ENCODE measurements around the gene PRG3.

DNA sequence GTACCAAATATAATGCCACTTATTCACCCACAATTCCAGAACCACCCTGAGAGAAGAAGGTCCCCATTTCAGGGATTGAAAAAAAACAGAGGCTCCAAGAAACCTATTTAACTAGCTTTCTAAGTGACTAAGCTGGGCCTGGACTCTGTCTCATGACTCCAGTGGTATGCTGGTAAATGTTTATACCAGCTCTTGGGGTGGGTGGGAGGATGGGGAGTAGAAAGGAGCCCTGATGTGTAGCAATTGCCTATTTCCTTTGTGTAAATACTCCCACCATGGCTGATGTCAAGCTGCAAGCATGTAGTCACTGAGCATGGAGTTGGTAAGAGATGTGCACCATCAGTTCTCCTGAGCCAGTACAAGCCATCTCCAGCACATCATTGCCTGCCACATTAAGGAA is 2.8 kb downstream of the PRG3 start:
- TF ChIP-seq, protein P1, sequence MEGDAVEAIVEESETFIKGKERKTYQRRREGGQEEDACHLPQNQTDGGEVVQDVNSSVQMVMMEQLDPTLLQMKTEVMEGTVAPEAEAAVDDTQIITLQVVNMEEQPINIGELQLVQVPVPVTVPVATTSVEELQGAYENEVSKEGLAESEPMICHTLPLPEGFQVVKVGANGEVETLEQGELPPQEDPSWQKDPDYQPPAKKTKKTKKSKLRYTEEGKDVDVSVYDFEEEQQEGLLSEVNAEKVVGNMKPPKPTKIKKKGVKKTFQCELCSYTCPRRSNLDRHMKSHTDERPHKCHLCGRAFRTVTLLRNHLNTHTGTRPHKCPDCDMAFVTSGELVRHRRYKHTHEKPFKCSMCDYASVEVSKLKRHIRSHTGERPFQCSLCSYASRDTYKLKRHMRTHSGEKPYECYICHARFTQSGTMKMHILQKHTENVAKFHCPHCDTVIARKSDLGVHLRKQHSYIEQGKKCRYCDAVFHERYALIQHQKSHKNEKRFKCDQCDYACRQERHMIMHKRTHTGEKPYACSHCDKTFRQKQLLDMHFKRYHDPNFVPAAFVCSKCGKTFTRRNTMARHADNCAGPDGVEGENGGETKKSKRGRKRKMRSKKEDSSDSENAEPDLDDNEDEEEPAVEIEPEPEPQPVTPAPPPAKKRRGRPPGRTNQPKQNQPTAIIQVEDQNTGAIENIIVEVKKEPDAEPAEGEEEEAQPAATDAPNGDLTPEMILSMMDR (IDR thresholded peaks at IDR 0.05) = no peak
- TF ChIP-seq POLR2A (IDR thresholded peaks at IDR 0.05; ENCODE audit: low read depth) (no peak), POLR2AphosphoS5 (IDR thresholded peaks at IDR 0.05) (no peak)

Measured in esophagus muscularis mucosa (tissue), 3 donors.